Lower leg skin (tissue), 3 donors: ENCODE measurements around the gene MACF1.

Source experiments
- CTCF ChIP-seq, 3 donors: fragments of 450-650 bp; IDR thresholded peaks; one replicate each; pipeline ENCODE4 v1.5.1; 2016; ENCODE audit warnings: antibody characterized with exemption in 3 of 3, mild to moderate bottlenecking in 3 of 3, moderate library complexity in 2 of 3
- POLR2A ChIP-seq, 2 donors: fragments of 450-650 bp; IDR thresholded peaks; one replicate each; pipeline ENCODE4 v1.6.1; 2016 to 2017; ENCODE audit warnings: antibody characterized with exemption in 2 of 2, mild to moderate bottlenecking in 1 of 2, moderate library complexity in 1 of 2

- TF ChIP-seq CTCF (IDR thresholded peaks at IDR 0.05) = no peak
- TF ChIP-seq POLR2A (IDR thresholded peaks at IDR 0.05) = no peak
Observed at GRCh38 chr1:39214998-39215873, 10.7 kb downstream of the MACF1 start.
